Caco-2 (cell line): ENCODE data around the gene CDON. TPM values are rescaled to one million over a fixed set of nuclear protein-coding genes. Genes with fewer than 3 reads are reported as not detected.

Experiments
- BruUV-seq: library from RNA; stranded (reverse); fragments of 400-500 nt; replicated peaks from 2 replicates; lab custom pipeline; 2021; lab: Mats Ljungman, UMichigan
- CTCF ChIA-PET: fragments of 300-600 bp; sonication (Branson Sonifier 250); formaldehyde crosslinking; loops from one replicate; lab custom pipeline; 2022; ENCODE audit warnings: antibody characterized with exemption; lab: Charles Lee
- POLR2A ChIA-PET: fragments of 300-600 bp; sonication (Branson Sonifier 250); formaldehyde crosslinking; loops from one replicate; lab custom pipeline; 2022; ENCODE audit warnings: antibody characterized with exemption; lab: Charles Lee
- DNase-seq, 2 experiments: peaks; one replicate each; pipeline versions ENCODE4 v3.0.0 to v3.0.0-alpha.2; 2020 to 2022
- H3K27me3 ChIP-seq: replicated peaks from 2 replicates; pipeline ENCODE4 v1.6.0; 2011; ENCODE audit warnings: low read length; ENCODE audit not compliant: control insufficient read depth, insufficient read depth
- H3K36me3 ChIP-seq: 2 replicates; pipeline ENCODE4 v1.5.1; 2011; ENCODE audit warnings: low read length; ENCODE audit not compliant: control insufficient read depth, insufficient read depth
- H3K4me1 ChIP-seq: fragments of 250-450 bp; sonication (Bioruptor Pico); 2 replicates; pipeline ENCODE4 v1.5.1; 2020; ENCODE audit warnings: mild to moderate bottlenecking
- H3K4me3 ChIP-seq: 2 replicates; pipeline ENCODE4 v1.5.1; 2011; ENCODE audit warnings: low read depth, mild to moderate bottlenecking, control low read depth, low read length
- H3K9me3 ChIP-seq: fragments of 250-450 bp; sonication (Bioruptor Pico); 2 replicates; pipeline ENCODE4 v1.5.1; 2020; ENCODE audit warnings: mild to moderate bottlenecking, moderate library complexity
- H3K27ac Mint-ChIP-seq: one replicate; pipeline ENCODE4 v1.8.0; 2022; ENCODE audit warnings: mixed read lengths; ENCODE audit not compliant: unreplicated experiment
- H3K27me3 Mint-ChIP-seq: one replicate; pipeline ENCODE4 v1.8.0; 2022; ENCODE audit warnings: mixed read lengths; ENCODE audit not compliant: insufficient read depth, unreplicated experiment
- H3K36me3 Mint-ChIP-seq: one replicate; pipeline ENCODE4 v1.8.0; 2022; ENCODE audit warnings: mild to moderate bottlenecking, mixed read lengths; ENCODE audit not compliant: insufficient read depth, unreplicated experiment
- H3K4me1 Mint-ChIP-seq: one replicate; pipeline ENCODE4 v1.8.0; 2022; ENCODE audit warnings: low read depth, mixed read lengths; ENCODE audit not compliant: unreplicated experiment
- H3K4me3 Mint-ChIP-seq: one replicate; pipeline ENCODE4 v1.8.0; 2022; ENCODE audit warnings: mild to moderate bottlenecking, moderate library complexity, mixed read lengths; ENCODE audit not compliant: unreplicated experiment
- H3K9me3 Mint-ChIP-seq: one replicate; pipeline ENCODE4 v1.8.0; 2022; ENCODE audit warnings: mixed read lengths; ENCODE audit not compliant: unreplicated experiment
- intact Hi-C: fragments of 100-400 bp; cut with micrococcal nuclease; formaldehyde crosslinking; loops from one replicate; pipeline ENCODE4 v1.10.0; 2022; ENCODE audit not compliant: unreplicated experiment
- total RNA-seq: library from RNA; stranded (reverse); gene quantifications from 2 replicates; pipeline ENCODE4 v1.2.3, GENCODE V29; 2022
- TF ChIP-seq, protein P1 (sequence below), 2 experiments: fragments of 200-600 bp in 1 of 2; IDR thresholded peaks; 1 replicate in 1 of 2; 2 replicates in 1 of 2; pipeline versions ENCODE4 v1.5.1 to v1.8.0; 2011 to 2022; ENCODE audit warnings: antibody characterized with exemption in 1 of 2, control low read depth in 1 of 2, inconsistent platforms in 1 of 2, low read depth in 1 of 2, low read length in 1 of 2, mild to moderate bottlenecking in 1 of 2, moderate library complexity in 1 of 2; ENCODE audit not compliant: insufficient read depth in 1 of 2, severe bottlenecking in 1 of 2, unreplicated experiment in 1 of 2

Gene CDON
- total RNA-seq, 1 experiment from 2014 or later, result 6.8 TPM

DNA sequence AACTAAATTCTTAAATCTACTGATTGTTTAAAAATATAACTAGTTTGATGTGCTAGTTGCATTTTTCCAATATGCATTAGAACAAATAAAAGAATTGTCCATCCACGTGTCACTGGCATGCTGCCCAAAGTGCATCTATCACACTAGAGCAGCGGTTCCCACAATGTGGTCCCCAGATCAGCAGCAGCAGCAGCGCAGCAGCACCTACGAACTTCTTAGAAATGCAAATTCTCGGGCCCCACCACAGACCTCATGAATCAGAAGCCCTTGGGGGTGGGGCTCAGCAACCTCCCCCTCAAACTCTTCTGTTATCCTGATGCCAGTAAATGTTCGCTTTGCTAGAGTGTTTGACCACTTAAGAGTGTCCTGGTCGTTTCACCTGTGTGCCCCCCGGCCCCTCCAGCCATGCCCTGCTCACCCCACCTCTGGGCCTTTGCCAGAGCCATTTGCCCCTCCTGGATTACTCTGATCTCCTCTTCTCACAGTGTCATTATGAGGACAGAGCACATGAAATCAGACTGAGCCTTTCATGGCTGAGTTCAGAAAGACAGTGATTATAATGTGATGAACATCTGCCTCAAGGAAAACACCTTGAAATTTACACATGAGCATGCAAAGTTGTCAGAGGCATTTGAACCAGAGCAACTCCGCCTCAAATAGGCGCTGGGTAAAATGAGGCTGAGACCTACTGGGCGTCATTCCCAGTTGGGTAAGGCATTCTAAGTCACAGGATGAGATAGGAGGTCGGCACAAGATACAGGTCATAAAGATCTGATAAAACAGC is 129.4 kb downstream of the CDON start:
- H3K4me1 ChIP-seq, result no peaks in the 10 kb centered on the region
- ChIA-PET POLR2A (no interaction called here), CTCF (interaction anchor here (0.5 kb wide), 1 partner anchor 332 kb away, joined by 3 read pairs; no protein-coding TSS in a partner anchor)
- no peaks in the 10 kb centered on the region for H3K9me3 ChIP-seq
- H3K9me3 Mint-ChIP-seq, result no peaks in the 10 kb centered on the region
- no peak overlapping the region for H3K4me3 Mint-ChIP-seq
- no peaks in the 10 kb centered on the region for H3K36me3 Mint-ChIP-seq
- BruUV-seq, result no TSS peak
- H3K27ac Mint-ChIP-seq, result no peak overlapping the region
- H3K4me3 ChIP-seq, result no peak overlapping the region
- intact Hi-C loops, result no loop called here
- no peaks in the 10 kb centered on the region for H3K4me1 Mint-ChIP-seq
- TF ChIP-seq, protein P1, sequence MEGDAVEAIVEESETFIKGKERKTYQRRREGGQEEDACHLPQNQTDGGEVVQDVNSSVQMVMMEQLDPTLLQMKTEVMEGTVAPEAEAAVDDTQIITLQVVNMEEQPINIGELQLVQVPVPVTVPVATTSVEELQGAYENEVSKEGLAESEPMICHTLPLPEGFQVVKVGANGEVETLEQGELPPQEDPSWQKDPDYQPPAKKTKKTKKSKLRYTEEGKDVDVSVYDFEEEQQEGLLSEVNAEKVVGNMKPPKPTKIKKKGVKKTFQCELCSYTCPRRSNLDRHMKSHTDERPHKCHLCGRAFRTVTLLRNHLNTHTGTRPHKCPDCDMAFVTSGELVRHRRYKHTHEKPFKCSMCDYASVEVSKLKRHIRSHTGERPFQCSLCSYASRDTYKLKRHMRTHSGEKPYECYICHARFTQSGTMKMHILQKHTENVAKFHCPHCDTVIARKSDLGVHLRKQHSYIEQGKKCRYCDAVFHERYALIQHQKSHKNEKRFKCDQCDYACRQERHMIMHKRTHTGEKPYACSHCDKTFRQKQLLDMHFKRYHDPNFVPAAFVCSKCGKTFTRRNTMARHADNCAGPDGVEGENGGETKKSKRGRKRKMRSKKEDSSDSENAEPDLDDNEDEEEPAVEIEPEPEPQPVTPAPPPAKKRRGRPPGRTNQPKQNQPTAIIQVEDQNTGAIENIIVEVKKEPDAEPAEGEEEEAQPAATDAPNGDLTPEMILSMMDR (IDR thresholded peaks at IDR 0.05; ENCODE audit: insufficient read depth in 1 of 2, low read depth in 1 of 2, low read length in 1 of 2, severe bottlenecking in 1 of 2, unreplicated experiment in 1 of 2), result no peak
- no peaks in the 10 kb centered on the region for H3K36me3 ChIP-seq
- peaks cover 9% of the 10 kb centered on the region for H3K27me3 Mint-ChIP-seq
- DNase-seq, result no peak
- no peaks in the 10 kb centered on the region for H3K27me3 ChIP-seq

DNA sequence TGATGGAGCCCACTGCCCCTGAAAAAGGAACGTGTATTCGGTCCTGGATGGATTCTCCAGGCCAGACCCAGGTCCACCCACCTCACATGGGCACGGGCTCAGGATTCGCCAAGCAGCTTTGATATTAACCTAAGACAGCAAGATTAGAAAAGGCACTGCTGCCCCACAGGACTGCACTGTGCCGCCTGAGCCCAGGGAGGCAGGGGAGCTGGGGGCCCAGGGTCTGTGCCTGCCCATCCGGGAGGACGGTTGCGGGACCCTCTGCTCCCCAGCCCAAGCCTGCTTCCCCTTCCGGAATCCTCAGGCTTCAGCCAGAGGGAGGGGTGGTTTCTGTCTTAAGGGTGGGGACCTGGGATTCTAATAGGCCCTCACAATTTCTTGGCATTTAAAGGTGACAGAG is 130.4 kb downstream of the CDON start:
- intact Hi-C loops, result no loop called here
- ChIA-PET CTCF (no interaction called here), POLR2A (no interaction called here)
- Mint-ChIP-seq H3K4me1 (no peaks in the 10 kb centered on the region), H3K9me3 (no peaks in the 10 kb centered on the region), H3K36me3 (no peaks in the 10 kb centered on the region), H3K4me3 (no peak overlapping the region), H3K27ac (no peak overlapping the region), H3K27me3 (peaks cover 9% of the 10 kb centered on the region)
- BruUV-seq, result no TSS peak
- H3K27me3 ChIP-seq, result no peaks in the 10 kb centered on the region
- DNase-seq, result no peak
- no peaks in the 10 kb centered on the region for H3K4me1 ChIP-seq
- H3K36me3 ChIP-seq, result no peaks in the 10 kb centered on the region
- H3K9me3 ChIP-seq, result no peaks in the 10 kb centered on the region
- TF ChIP-seq, protein P1 (IDR thresholded peaks at IDR 0.05; ENCODE audit: insufficient read depth in 1 of 2, low read depth in 1 of 2, low read length in 1 of 2, severe bottlenecking in 1 of 2, unreplicated experiment in 1 of 2), result no peak
- no peak overlapping the region for H3K4me3 ChIP-seq

DNA sequence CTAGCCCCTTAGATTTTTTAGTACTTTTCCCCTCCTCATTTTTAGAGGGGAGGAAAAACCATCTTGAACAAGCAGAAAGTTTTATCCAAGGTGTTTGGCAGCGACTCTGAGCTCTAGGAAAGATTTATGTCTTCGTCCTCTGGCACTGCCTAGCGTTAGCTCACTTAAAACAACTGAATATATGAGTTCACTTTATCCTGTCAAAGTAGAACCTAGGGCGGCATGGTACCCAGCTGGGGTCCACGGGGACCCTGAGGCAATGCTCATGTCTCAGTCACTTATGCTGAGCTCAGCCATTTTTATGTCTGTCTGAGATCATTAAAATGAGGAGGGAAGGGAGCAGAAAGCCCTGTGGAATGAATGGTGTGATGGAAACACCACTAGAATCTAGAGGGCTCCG is 131.0 kb downstream of the CDON start:
- Histone ChIP-seq H3K27me3 (no peaks in the 10 kb centered on the region), H3K4me3 (no peak overlapping the region), H3K9me3 (no peaks in the 10 kb centered on the region), H3K4me1 (no peaks in the 10 kb centered on the region), H3K36me3 (no peaks in the 10 kb centered on the region)
- no TSS peak for BruUV-seq
- intact Hi-C loops, result no loop called here
- TF ChIP-seq, protein P1 (IDR thresholded peaks at IDR 0.05; ENCODE audit: insufficient read depth in 1 of 2, low read depth in 1 of 2, low read length in 1 of 2, severe bottlenecking in 1 of 2, unreplicated experiment in 1 of 2), result no peak
- no peak for DNase-seq
- H3K27me3 Mint-ChIP-seq, result peaks cover 15% of the 10 kb centered on the region
- H3K9me3 Mint-ChIP-seq, result no peaks in the 10 kb centered on the region
- H3K36me3 Mint-ChIP-seq, result no peaks in the 10 kb centered on the region
- POLR2A ChIA-PET, result no interaction called here
- CTCF ChIA-PET, result interaction anchor here (0.6 kb wide), 1 partner anchor 381 kb away, joined by 3 read pairs; no protein-coding TSS in a partner anchor
- no peaks in the 10 kb centered on the region for H3K4me1 Mint-ChIP-seq
- no peak overlapping the region for H3K4me3 Mint-ChIP-seq
- H3K27ac Mint-ChIP-seq, result no peak overlapping the region
